Measurements from ENCODE around the gene KIAA0825.

- TF ChIP-seq CTCF (IDR thresholded peaks at IDR 0.05) (no peak), POLR2A (IDR thresholded peaks at IDR 0.05) (no peak)
Observed at GRCh38 chr5:94103514-94104245, 514.7 kb downstream of the KIAA0825 start.

All from esophagus squamous epithelium (tissue), 4 donors.